Astrocyte of the cerebellum (primary cell): Measurements from ENCODE around the gene GNAQ.

Source experiments
- DNase-seq: peaks from one replicate; pipeline ENCODE4 v3.0.0-alpha.2; 2011; ENCODE audit warnings: low read depth
- H3K4me3 ChIP-seq: 2 replicates; pipeline ENCODE4 v1.5.1; 2011; ENCODE audit warnings: mild to moderate bottlenecking, low read depth, low read length, moderate library complexity
- CTCF ChIP-seq: IDR thresholded peaks from 2 replicates; pipeline ENCODE4 v1.5.1; 2012; ENCODE audit warnings: low read length, low read depth, moderate library complexity, mild to moderate bottlenecking; ENCODE audit errors: missing control alignments
- in situ Hi-C: cut with HindIII; loops from 2 replicates; pipeline ENCODE4 v1.10.0; 2017; ENCODE audit warnings: low sequenced_read_pairs

Gene GNAQ

GRCh38 chr9:77680581-77680980 is 351.0 kb downstream of the GNAQ start:
- no peak overlapping the region for H3K4me3 ChIP-seq
- no peak for TF ChIP-seq CTCF
- in situ Hi-C loops, result no loop called here
- no peak for DNase-seq

DNA sequence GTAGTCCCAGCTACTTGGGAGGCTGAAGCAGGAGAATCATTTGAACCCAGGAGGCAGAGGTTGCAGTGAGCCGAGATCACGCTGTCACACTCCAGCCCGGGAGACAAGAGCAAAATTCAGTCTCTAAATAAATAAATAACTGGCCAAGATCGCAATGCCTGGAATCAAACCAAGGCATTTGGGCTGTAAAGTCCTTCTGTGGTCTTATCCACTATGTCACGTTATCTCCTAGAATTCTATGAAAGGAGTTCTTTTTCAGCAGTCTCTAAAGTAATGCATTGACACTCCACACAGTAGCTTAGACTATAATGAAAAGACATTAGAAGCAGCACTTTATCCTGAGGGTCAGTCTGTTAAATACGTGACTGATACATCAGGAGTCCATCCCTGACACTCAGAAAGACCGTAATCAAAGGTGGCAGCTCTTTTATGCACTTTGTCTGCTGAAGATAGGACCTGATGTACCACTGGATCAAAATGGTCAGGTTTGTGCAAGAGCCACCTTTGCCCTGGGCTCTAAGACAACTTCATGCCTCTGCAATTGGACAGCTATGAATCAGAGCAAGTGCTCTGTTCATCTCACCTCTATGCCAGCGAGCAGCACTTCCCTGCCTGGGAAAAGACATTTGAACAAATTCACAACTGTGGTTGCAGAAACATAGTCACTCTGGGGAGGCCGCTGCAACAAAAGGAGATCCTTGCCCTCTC is 351.8 kb downstream of the GNAQ start:
- in situ Hi-C loops, result no loop called here
- TF ChIP-seq CTCF, result no peak
- H3K4me3 ChIP-seq, result no peak overlapping the region
- DNase-seq, result no peak

DNA sequence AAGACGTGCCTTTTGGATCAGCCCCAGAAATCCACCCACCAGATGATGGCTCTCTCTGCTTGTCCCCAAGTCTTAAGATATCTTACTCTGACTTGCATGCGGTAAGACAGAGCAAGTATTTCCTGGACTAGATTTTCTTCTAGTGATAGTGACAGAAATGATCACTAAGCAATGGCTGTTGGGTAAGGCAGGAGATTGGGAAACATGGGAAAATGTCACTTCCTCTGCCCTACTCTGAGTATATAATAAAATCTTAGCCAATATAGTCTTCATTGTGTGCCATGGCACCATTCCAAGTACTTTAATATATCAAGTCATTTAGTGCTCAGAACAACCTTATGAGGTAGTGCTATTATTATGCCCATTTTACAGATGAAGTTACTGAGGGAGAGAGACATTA is 352.5 kb downstream of the GNAQ start:
- DNase-seq, result no peak
- H3K4me3 ChIP-seq, result no peak overlapping the region
- TF ChIP-seq CTCF, result no peak
- in situ Hi-C loops, result no loop called here

DNA sequence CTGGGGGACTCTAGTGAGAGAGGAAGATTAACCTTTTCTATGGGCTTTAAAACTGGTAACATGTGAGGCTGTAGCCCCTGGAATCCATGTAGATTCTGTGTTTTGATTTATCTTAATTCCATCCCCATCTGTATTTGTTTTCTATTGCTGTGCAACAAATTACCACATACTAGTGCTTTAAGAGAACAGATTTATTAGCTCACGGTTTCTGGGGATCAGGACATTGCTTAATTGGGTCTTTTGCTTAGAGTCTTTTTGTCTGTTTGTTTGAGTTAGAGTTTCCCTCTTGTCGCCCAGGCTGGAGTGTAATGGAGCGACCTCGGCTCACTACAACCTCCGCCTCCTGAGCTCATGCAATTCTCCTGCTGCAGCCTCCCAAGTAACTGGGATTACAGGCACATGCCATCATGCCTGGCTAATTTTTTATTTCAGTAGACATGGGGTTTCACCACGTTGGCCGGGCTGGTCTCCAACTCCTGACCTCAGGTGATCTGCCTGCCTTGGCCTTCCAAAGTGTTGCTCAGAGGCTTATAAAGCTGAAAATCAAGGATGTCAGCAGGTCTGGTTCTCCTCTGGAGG is 353.6 kb downstream of the GNAQ start:
- H3K4me3 ChIP-seq, result no peak overlapping the region
- no peak for DNase-seq
- in situ Hi-C loops, result no loop called here
- TF ChIP-seq CTCF, result no peak

- no peak for TF ChIP-seq CTCF
- in situ Hi-C loops, result no loop called here
- DNase-seq, result no peak
- H3K4me3 ChIP-seq, result no peak overlapping the region
Measured at GRCh38 chr9:77677397-77677796, 354.2 kb downstream of the GNAQ start.

DNA sequence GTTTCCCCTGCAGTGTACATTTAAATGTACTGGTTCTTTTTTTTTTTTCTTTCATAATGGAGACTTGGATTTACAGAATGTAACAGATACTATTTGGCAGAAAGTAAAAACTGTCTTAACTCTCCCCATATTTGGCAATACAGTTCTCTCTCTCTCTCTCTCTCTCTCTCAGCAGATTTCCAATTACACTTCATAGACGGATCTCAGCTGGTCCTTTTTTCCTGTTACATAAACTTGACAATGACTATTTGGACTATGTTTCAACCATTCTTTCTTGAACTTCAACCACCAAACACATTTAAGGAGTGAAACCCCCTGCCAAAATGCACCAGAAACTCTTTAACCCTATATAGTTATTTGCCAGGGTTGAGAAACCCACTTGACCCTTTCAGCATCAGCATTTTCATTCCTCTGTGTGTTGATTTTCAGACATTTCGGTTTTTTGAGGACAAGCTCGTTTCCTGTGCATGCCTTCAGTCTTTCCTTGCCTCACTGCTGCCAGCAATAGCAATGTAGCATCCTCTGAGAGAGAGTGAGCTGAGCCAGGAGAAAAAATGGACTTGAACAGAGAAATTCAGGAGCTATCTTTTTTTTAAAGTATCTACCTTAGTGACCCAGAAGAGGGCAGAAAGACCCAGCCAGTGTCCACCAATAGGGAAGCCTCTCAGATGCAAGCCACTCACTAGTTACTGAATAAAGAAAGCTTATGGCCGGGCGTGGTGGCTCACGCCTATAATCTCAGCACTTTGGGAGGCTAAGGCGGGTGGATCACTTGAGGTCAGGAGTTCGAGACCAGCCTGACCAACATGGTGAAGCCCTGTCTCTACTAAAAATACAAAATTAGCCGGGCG is 357.4 kb downstream of the GNAQ start:
- no peak overlapping the region for H3K4me3 ChIP-seq
- in situ Hi-C loops, result no loop called here
- no peak for TF ChIP-seq CTCF
- DNase-seq, result no peak
